CD4-positive, alpha-beta T cell treated with Interleukin-17A for 4 hours (primary cell): ENCODE data around the gene ZNF98.

ENCODE experiments used
- DNase-seq: peaks from one replicate; pipeline ENCODE4 v3.0.0-alpha.2; 2020; ENCODE audit warnings: mixed read lengths

The ZNF98 gene

DNA sequence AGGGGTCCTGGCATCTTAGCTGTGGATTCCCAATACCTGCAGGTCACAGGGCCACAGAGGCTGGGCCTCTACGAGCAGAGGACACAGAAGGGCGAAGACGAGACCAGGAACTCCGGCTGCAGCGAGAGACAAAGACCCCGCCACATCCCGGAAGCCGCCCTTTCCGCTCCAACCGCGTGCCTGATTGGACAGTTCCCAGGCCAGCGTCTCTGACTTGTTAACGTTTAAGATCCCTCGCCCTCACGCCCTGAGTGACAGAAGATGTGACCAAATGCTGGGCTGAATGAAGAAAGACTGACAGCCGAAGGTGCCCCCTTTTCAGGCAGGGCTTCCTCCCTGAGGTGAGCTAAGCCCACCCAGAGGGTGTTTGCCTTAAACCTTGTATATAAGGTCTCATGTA is at the start of gene ZNF98:
TSS of gene ZNF98 (minus strand) at position 136 of the 400 bp plus-strand sequence. CDS start at position 14, 122 bp downstream.
- no peak for DNase-seq

GRCh38 chr19:22446605-22447004 is 24.5 kb upstream of the ZNF98 start:
- no peak for DNase-seq

GRCh38 chr19:22438011-22438410 is 15.9 kb upstream of the ZNF98 start:
- no peak for DNase-seq

DNA sequence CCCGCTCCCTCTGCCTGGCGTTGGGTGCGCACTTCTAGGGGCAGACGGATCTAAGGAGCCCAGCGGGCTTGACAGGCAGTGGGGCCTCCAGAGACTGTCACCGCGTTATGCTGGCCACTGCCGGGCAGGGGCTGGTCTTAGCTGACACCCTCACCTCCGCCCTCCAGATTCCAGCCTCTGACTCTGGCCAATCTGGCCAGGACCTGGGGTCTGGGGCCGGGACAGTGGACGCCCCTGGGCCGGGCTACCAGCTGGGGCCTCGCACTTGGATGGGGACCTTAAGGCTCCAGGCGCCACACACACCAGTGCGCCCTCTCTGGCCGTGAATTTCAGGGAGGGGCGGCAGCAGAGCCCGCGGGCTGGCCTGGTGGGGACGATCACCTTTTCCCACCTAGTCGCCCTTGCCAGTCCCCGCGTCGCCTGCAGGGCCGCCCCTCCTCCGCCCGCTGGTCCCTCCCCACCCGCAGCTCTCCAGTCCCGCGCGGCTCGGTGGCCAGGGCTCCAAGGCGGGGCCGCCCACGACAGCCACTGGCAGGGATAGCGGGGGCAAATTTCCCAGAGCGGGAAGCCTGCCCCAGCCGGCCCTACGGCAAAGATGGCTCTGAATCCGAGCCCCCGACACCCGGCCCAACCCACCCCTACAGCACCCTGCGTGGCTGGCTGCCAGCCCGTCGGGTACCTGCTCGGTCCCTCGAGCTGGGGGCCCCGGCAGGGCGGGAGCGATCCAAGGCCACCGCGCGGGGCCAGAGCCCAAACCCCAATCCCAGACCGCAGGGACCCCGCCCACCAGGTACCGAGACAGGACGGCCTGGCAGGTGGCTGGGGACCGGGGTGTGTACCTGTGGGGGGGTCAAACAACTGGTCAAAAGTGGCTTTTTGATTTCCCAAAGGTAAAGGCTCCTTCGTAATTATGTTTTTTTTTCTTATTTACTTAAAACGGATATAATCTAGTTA is 6.1 kb upstream of the ZNF98 start:
- DNase-seq, result no peak

GRCh38 chr19:22427547-22427946 is 5.4 kb upstream of the ZNF98 start:
- no peak for DNase-seq

DNA sequence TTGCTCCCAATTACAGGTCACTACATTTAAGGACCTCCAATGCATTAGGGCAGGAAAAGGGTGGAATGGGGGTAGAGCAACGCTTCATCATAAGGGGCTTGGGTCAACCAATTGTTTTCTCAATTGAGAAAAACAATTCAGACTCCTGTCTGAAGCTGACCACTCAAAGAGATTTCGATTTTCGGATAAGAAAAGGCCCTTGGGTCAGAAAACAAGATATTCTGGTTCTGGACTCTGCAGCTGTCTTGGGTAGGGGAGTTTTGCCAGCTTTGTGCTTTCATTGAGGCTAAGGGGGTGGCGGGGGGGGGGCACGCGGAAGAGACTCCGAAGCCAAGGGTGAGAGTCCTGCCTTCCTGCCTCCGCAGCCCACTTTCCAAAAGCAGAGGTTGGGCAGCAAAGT is 4.8 kb upstream of the ZNF98 start:
- no peak for DNase-seq

GRCh38 chr19:22421797-22422196 is 349 bp downstream of the ZNF98 start:
- no peak for DNase-seq

- no peak for DNase-seq
Observed at GRCh38 chr19:22354665-22355064, 67.5 kb downstream of the ZNF98 start.
